Activated gamma-delta T cell treated with anti-CD3 and anti-CD28 coated beads, Interleukin-2, amount 50 U/mL, for 16 hours (primary cell): ENCODE results near the gene KANK2.
"Not testable (repeated sequence)": the region's sequence is repeated elsewhere in the genome, so short reads cannot be mapped to it uniquely, and the experiment has no call there.

Experiments
- DNase-seq: peaks from one replicate; pipeline ENCODE4 v3.0.0-alpha.2; 2020; ENCODE audit warnings: low read depth

The KANK2 gene

DNA sequence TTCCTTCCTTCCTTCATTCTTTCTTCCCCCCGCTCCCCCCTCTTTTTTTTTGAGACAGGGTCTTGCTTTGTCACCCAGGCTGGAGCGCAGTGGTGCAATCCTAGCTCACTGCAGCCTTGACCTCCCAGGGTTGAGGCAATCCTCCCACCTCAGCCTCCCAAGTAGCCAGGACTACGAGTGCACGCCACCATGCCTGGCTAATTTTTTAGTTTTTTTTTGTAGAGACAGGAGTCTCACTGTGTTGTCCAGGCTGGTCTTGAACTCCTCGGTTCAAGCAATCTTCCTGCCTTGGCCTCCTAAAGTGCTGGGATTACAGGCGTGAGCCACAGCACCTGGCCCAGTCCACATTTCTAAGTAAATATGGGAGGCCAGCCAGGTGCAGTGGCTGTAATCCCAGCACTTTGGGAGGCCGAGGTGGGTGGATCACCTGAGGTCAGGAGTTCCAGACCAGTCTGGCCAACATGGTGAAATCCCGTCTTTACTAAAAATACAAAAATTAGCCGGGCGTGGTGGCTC lies 57.3 kb downstream of the KANK2 start:
- DNase-seq, result not testable (repeated sequence)

DNA sequence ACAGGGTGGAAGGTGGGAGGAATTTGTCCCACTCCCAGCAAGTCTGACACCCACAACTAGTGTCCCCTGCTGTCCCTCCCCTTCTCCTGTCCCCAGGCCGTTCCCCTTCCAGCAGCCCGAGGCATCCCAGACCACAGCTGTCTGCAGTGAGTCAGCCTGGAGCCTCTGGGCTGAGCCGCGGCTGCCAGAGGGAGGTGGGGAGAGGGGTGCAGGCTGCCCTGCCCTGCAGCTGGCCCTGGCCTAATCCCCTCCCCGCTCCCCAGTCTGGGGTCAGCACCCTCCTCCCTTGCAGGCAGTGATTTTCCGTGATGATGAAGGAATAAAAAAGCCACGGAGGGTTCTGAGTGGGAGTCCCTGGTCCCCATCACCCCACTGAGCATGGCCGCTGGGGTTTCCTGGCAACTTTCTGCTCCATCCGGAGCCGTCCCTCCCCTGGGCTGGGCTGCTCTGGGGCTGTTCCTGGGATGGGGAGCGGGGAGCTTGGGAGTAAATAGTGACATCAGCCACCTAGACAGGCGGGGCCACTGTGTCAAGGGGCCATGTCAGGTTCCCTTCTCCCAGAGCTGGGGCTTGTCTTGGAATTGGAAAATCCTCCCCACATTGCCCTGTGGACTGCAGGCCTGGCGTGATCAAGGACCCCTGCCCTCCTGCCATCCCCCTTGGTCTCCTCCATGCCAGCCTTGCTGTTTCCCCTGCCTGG lies 58.6 kb downstream of the KANK2 start:
- no peak for DNase-seq

DNA sequence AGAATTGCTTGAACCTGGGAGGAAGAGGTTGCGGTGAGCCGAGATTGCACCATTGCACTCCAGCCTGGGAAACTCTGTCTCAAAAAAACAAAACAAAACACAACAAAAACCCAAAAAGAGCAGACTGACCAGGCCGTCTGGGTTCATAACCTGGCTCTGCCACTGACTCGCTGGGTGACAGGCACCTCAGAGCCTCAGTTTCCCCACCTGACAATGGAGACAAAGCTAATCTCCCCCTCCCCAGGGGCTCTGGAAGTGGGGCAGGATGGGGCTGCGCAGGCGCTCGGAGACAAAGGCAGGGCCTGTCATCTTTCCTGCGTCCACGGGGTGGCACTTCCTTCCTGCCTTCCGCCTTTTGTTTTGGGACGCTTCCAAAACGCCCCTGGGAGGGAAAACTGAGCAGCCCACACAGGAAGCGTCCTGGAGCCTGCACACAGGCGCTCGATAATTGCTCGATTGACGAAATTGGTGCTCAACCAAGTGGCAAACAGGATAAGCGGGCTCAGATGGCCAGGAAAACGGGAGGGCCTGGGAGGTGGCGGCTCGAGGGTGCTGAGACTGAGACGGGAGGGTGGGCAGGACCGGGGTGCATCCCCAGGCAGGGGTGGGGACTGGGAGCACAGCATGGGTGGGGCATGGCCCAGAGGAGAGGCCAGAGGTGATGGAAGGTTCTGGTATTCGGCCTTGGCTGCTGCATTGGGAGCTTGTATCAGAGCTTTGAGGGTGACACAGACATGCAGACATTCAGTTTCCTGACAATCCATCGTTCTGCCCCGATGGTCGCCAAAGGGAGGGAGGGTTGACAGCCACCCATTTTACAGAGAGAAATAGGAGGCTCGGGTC lies 59.6 kb downstream of the KANK2 start:
- peak; percentile 17 for DNase-seq

DNA sequence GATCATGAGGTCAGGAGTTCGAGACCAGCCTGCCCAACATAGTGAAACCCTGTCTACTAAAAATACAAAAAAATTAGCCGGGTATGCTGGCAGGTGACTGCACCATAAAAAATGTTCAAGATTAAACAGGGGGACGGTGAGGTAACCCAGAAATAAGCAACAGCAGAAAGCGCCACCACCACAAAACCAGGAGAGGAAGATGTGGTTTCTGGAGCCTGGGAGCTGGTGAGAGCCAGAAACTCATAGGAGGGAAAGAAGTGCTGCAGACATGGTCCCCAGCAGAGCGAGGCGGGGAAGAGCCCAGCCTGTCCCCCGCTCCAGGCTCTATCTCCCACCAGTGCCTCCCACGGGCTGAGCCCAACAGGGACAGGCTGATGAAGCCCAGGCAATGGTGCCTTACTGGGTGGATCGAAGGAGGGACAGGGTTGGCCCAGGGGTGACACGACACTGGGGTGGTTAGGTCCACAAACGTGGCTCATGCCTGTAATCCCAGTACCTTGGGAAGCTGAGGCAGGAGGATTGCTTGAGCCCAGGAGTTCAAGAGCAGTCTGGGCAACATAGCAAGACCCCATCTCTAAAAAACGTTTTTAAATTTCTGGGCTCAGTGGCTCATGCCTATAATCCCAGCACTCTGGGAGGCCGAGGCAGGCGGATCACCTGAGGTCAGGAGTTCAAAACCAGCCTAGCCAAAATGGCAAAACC lies 60.8 kb downstream of the KANK2 start:
- DNase-seq, result no peak

DNA sequence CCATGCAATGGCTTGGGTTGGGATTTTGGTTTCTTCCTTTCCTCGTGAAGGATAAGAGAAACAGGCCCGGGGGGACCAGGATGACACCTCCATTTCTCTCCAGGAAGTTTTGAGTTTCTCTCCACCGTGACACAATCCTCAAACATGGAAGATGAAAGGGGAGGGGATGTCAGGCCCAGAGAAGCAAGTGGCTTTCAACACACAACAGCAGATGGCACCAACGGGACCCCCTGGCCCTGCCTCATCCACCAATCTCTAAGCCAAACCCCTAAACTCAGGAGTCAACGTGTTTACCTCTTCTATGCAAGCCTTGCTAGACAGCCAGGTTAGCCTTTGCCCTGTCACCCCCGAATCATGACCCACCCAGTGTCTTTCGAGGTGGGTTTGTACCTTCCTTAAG lies 65.9 kb downstream of the KANK2 start:
- DNase-seq, result no peak

DNA sequence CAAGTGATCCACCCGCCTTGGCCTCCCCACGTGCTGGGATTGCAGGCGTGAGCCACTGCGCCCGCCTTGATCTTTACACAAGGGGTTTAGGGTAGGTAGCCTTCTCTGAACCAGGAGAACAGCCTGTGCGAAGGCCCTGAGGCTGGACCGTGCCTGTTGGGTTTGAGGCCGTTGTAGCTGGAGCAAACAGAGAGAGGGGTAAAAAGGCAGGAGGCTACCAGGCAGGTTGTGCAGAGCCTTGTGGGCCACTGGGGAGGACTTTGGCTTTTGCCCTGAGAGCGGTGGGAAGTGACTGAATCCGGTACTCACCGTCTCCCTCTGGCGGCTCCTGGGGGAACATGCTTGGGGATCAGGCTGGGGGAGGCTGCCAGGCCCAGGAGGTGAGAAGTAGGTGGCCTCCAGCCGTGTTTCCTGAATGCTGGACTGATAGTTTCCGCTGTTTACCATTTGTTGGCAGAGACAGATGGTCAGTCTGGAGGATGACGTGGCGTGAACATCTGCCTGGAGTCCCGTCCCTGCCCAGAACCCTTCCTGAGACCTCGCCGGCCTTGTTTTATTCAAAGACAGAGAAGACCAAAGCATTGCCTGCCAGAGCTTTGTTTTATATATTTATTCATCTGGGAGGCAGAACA lies 66.4 kb downstream of the KANK2 start:
- peak; percentile 59 for DNase-seq

DNA sequence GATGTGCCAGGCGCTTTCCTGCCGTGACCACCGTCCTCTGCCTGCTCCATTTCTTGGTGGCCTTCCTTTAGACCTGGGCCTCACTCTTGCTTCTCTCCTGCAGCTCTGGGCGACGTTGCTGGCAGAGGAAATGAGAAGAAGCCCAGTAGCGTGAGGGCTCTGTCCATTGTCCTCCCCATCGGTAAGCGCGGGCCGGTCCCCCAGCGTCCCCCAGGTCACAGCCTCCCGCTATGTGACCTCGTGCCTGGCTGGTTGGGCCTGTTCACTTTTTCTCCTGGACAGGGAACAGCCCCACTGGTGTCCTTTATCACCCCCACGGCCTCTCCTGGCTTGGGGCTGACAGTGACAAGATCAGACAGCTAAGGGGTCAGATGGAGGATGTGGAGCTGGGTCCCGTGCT lies 69.4 kb downstream of the KANK2 start:
- DNase-seq, result no peak

DNA sequence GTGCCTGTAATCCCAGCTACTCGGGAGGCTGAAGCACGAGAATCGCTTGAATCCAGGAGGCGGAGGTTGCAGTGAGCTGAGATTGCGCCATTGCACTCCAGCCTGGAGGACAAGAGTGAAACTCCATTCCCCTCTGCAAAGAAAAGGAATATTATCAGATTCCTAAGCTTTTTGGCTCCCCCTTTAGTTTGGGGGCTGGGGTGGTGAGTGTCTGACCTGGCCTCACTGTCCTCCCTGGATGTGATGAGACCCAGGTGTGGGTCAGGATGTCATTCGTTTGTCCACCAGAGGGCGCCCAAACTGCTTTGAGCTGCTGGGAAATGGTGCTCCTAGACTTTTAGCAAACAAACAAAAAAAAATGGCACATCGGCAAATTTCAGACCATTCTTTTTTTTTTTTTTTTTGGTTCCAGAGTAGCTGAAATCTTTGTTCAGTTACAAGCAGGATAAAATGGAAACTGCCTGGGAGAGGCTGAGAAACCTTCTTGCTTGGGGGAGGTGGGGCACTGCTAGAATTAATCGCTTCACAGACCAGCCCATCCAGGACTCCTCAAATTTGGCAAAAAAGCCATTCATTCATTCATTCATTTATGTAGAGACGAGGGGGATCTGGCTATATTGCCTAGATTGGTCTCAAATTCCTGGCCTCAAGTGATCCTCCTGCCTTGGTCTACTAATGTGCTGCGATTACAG lies 71.2 kb downstream of the KANK2 start:
- peak; percentile 64 for DNase-seq

DNA sequence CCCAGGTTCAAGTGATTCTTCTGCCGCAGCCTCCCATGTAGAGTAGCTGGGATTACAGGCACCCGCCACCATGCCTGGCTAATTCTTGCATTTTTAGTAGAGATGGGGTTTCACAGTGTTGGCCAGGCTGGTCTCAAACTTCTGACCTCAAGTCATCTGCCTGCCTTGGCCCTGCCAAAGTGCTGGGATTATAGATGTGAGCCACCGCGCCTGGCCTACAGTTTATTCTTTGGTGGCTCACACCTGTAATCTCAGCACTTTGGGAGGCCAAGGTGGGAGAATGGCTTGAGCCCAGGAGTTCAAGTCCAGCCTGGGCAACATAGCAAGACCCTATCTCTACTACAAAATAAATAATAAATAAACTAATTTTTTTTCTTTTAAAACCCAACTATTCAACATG lies 73.2 kb downstream of the KANK2 start:
- DNase-seq, result not testable (repeated sequence)

DNA sequence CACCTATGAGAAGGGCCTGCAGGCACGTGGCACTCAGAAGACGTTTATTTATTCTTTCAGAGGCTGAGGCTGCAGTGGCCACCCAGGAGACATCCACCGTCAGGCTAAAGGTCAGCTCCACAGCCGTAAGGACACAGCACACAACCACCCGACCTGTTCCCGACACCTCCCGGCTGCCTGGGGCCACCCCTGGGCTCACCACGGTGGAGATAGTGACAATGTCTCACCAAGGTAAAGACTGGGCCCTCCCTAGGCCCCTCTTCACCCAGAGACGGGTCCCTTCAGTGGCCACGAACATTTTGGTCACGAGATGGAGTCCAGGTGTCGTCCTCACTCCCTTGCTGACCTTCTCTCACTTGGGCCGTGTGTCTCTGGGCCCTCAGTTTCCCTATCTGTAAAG lies 74.2 kb downstream of the KANK2 start:
- no peak for DNase-seq

DNA sequence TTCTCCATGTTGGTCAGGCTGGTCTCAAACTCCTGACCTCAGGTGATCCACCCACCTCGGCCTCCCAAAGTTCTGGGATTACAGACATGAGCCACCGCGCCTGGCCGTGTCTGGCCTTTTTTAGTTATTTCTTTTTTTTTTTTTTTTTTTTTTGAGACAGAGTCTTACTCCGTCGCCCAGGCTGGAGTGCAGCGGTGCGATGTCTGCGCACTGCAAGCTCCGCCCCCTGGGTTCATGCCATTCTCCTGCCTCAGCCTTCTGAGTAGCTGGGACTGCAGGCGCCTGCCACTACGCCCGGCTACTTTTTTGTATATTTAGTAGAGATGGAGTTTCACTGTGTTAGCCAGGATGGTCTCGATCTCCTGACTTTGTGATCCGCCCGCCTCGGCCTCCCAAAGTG lies 75.4 kb downstream of the KANK2 start:
- DNase-seq, result not testable (repeated sequence)

DNA sequence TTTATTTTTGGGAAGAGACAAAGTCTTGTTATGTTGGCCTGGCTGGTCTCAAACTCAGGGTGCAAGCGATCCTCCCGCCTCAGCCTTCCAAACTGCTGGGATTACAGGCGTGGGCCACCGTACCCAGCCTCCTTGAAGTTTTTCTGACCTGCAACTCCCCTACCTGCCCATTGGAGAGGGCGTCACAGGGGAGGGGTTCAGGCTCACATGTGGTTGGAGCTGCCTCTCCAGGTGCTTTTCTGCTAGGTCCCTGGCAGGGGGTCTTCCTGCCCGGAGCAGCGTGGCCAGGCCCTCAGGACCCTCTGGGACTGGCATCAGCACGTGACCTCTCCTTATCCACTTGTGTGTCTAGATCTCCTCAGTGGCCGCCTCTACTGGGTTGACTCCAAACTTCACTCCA lies 80.8 kb downstream of the KANK2 start:
- no peak for DNase-seq

DNA sequence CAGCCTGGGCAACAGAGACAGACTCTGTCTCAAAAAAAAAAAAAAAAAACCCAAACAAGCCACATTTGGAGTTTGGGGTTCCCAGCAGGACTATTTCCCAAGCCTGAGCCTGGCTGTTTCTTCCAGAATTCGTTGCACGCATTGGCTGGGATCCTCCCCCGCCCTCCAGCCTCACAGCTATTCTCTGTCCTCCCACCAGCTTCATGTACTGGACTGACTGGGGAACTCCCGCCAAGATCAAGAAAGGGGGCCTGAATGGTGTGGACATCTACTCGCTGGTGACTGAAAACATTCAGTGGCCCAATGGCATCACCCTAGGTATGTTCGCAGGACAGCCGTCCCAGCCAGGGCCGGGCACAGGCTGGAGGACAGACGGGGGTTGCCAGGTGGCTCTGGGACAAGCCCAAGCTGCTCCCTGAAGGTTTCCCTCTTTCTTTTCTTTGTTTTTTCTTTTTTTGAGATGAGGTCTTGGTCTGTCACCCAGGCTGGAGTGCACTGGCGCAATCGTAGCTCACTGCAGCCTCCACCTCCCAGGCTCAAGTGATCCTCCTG lies 81.4 kb downstream of the KANK2 start:
- DNase-seq, result no peak

DNA sequence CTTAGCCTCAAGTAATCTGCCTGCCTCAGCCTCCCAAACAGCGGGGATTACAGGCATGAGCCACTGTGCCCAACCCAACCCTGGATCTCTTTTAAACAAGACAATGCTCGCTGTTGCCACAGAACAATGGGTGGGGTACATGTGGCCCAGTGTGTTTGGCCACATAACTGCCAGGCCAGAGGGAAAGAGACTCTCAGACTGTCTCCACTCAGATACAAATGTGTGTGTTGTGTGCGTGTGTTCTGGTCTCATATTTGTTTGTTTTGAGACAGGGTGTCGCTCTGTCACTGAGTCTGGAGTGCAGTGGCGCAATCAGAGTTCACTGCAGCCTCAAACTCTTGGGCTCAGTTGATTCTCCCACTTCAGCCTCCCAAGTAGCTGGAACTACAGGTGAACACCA lies 82.3 kb downstream of the KANK2 start:
- DNase-seq, result no peak
